ENCODE data around the gene TMOD1.

DNA sequence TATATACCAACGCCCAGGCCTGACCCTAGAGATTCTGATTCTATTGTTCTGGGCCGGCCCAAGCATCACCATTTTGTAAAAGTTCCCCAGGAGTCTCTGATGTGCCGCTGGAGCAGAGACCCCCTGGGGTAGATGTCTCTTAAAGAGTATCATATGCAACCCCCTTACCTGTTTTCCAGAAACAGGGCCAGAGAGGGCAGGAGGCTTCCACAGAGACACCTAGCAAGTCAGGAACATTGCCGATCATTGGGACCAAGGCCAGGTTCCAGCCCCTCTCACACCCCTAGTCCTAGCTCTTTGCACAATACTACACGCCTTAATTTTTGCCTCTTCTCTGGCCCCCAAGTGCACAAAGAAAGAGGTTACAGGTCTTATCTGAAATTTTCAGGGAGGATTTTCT, 63.8 kb downstream of the TMOD1 start:
- no peak for TF ChIP-seq POLR2AphosphoS5 (IDR thresholded peaks at IDR 0.05; ENCODE audit: low read depth, low read length)
- TF ChIP-seq POLR2A (IDR thresholded peaks at IDR 0.05; ENCODE audit: low read depth, low read length), result no peak
